Stimulated activated CD4-positive, alpha-beta T cell treated with anti-CD3 and anti-CD28 coated beads, Interleukin-15, amount 100 ng/mL, for 1 hour (primary cell): ENCODE results near the gene CRYBG1.

Experiments
- DNase-seq, 2 donors: peaks; one replicate each; pipeline ENCODE4 v3.0.0-alpha.2; 2020; ENCODE audit warnings: low read depth in 1 of 2, low spot score in 1 of 2

The CRYBG1 gene

GRCh38 chr6:106458021-106458986 lies 97.8 kb downstream of the CRYBG1 start:
- DNase-seq: no peak

DNA sequence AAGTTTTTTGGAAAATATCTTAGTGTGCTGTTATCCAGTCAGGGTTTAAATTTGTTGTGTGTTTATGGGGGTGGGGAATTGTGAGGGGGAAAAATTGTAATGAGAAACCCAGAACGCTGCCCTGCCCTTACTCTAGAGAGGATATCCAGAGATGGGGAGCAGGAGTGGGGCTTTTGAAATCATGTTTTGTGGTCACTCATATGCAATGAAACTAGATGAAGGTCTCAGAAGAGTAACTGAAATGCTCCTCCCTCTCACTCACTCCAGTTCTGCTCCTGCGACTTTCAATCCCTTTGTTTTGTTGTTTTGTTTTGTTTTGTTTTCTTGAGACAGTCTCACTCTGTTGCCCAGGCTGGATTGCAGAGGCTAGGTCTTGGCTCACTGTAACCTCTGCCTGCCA lies 100.0 kb downstream of the CRYBG1 start:
- no peak for DNase-seq

DNA sequence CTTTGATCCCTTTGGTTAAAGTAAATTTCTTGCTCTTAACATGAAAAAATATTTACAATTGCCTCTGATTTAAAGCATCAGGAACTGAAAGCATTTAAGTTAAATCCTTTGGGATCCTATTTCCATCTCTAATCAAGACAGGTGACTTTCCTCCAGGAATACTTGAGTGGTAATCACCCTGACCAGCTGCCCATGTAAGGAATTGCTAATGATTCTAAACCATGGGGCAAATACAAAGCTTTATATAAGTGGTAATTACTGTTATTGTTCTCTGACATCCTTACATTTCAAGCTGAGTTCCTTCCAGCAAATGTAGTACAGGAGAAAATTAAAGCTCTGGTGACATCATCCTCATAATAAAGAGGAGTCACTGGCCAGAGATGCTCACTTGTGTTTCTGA lies 100.6 kb downstream of the CRYBG1 start:
- DNase-seq: no peak

DNA sequence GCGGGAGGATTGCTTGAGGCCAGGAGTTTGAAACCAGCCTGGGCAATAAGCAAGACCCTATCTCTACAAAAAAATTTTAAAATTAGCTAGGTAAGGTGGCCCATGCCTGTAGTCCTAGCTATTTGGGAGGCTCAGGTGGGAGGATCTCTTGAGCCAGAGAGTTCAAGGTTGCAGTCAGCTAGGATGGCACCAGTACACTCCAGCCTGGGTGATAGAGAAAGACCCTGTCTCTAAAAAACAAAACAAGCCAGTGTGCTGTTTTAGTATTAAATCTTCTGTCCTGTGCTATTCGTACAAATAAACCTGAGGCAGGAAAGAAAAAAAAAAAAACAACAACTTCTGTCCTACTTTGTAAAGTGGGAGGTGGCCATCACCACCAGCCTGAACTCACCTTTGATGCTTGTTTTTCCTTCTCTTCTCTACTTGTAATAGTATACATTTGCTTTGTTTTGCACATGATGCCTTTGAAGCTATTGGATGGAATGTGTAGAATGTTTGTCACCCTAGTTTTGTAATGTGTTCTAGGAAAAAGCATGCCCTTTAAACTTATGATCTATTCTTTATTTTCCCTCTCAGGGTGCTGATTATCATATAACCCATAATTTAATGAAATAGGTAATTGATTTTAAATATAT lies 102.5 kb downstream of the CRYBG1 start:
- DNase-seq: no peak

GRCh38 chr6:106466211-106466610 lies 105.7 kb downstream of the CRYBG1 start:
- no peak for DNase-seq

DNA sequence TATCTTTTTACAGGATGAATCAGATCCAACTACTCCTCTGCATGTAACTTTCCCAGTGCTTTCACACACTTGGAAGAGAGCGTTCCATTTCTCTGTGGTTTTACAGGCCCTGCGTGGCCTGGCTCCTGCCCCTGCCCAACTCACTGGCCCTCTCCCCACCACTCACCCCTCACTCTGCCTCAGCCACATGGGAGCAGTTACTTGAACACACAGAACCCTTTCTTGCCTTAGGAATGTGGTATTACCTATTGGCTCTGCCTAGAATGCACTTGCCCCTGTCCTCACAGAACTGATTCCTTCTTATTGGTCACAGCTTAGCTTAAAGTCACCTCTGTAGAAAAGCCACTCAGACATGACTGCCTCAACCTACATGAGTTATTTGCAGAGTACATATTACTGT lies 108.4 kb downstream of the CRYBG1 start:
- DNase-seq: no peak

DNA sequence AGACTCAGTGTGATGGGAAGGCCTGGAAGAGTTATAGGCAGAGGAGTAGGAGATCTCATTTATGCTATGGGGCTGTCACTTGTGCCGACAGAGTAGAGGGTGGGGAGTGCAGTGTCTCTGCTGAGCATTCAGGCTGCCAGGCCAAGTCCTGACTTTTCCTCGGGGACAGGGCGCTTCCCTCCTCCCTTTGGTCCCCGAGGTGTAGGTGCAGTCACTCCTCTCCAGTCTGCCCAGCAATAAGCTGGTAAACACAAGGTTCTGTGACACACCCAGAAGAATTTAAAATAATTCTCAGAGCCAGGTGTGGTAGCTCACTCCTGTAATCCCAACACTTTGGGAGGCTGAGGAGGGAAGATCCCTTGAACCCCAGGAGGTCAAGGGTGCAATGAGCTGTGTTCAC lies 109.4 kb downstream of the CRYBG1 start:
- no peak for DNase-seq

DNA sequence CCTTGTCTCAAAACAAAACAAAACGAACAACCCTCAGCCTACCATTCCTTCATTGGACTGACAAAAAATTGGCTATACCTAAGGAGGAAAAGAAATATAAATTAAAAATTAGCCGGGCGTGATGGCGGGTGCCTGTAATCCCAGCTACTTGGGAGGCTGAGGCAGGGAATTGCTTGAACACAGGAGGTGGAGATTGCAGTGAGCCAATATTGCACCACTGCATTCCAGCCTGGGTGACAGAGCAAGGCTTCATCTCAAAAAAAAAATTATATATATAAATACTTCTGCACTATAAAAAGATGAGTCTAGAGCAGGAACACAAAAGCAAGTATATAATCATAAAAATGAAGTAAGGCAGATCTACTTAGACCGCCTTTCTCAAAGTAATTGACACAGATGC lies 109.8 kb downstream of the CRYBG1 start:
- DNase-seq: no peak

GRCh38 chr6:106470811-106471210 lies 110.3 kb downstream of the CRYBG1 start:
- no peak for DNase-seq

DNA sequence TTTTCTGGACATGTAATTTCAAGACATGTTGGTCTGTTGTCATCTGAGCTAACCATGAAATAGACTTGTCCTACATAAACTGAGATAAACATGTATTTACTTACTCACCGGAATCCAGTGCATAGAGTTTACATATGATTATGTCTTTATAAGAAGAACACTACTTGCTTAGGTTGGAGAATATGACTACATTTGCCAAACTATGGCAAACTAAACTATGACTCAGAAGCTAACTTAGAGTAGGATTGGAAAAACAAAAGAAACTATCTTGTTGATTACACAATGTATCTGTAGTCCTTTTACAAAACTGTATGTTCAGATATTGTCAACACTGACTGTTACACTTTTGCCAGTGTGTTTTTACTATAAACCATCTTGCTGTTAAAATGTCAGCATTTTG lies 113.3 kb downstream of the CRYBG1 start:
- no peak for DNase-seq

DNA sequence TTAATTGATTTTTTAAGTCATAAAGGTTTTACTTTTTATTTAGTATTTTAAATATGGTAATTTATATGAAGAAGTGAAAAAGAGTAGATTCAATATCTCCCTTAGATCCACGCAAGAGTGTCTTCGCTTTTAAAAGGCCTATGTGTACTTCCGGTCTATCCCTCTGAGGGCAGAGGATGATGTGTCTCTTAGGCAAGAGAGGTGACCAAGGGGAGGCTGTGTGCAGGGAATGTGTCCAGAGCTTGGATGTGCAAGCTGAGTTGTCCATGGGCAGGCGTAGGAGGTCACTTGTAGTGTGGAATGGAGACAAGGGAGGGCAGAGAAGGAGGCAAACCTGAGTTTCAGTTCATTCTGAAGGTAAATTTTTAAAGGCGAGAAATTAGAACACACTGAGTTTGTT lies 113.9 kb downstream of the CRYBG1 start:
- DNase-seq: no peak

DNA sequence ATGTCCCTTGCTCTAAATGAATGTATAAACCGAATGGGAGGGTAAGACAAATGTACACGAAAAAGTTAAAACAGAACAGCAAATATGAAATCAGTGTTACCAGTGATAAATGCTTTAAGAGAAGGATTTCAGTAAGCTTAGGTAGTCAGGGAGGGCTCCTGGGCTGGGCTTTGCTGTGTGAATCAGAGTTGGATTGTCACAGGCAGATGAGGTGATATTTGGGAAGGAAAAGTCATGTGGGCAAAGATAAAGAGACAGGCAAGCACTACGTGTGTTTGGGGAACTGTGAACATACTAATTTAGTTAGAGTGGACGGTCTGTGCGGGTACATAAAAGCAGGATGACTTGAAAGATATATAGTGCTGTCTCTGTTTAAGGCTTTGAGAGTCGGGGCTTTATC lies 114.8 kb downstream of the CRYBG1 start:
- no peak for DNase-seq

- no peak for DNase-seq
Measured at GRCh38 chr6:106476331-106477105, 116.0 kb downstream of the CRYBG1 start.

GRCh38 chr6:106477146-106477545 lies 116.6 kb downstream of the CRYBG1 start:
- no peak for DNase-seq

- no peak for DNase-seq
Measured at GRCh38 chr6:106477790-106478189, 117.3 kb downstream of the CRYBG1 start.

DNA sequence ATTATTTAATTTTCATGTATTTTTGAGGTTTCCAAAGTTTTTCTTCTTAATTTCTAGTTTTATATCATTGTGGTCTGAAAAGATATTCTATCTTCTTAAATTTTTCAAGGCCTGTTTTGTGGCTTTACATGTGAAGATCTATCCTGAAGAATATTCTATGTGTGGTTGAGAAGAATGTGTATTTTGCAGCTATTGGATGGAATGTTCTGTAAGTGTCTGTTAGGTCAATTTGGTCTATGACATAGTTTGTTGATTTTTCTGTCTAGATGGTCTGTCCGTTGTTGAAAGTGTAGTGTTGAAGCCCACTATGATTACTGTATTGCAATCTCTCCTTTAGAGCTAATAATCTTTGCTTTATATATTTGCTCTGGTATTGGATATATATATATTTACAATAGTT lies 125.7 kb downstream of the CRYBG1 start:
- DNase-seq: no peak

DNA sequence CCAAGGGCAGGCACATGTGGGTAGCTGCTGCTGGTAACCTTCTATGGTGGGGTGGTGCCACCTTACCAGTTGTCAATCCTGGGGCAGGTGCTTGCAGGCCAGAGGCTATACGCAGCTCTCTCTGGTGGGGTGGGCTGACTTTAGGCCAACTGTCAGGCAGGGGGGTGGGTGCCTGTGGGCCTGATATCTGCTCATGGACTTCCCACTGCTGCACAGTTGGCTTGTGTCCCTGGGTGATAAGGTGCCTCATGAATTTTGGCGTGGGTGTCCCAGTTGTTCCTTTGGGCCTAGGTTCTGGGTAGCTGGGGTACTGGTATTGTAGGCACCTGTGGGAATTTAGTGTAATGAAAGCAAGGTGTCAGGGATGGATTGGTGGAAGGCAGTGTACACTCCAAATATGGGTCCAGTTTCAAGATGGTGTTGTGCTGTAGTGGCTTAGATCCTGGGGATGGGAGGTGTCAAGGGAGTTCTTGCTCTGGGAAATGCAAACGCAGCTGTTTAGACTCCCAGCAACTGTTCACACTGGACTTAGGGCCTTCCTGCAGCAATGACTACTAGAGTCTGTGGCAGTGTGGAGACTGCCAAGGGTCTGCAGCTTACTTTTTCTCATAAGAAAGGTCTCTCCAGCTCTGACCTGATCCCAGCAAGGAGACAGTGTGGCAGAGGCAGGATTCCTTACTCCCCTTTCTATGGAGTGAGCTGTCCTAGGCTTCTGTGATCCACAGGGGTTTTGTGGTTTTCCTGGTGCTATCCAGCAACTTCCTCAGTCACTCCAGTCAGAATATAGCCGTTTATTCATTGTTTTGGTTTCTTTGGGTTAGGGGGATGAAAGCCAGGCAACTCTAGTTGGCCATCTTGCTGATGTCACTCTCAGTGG lies 128.2 kb downstream of the CRYBG1 start:
- DNase-seq: no peak

GRCh38 chr6:106490030-106490429 lies 129.5 kb downstream of the CRYBG1 start:
- no peak for DNase-seq

DNA sequence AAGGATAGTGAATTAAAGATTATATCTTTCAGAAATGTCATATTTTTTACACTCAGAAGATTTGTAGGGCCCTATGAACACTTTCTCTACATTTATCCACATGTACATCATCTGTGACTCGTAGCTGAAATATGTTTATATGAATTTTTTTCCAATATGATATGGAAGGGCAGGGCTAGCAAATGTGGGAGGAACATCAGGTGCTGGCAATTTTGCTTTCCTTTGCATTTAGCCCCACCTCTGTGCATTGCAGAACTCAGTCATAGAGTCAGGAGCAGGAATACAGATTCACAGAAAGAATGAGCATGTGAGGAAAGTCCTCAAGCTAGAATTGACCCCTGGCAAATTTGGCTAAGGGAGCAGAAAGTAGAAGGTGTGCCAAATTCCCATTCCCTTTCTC lies 129.9 kb downstream of the CRYBG1 start:
- no peak for DNase-seq

- DNase-seq: no peak
Measured at GRCh38 chr6:106490974-106491373, 130.5 kb downstream of the CRYBG1 start.

DNA sequence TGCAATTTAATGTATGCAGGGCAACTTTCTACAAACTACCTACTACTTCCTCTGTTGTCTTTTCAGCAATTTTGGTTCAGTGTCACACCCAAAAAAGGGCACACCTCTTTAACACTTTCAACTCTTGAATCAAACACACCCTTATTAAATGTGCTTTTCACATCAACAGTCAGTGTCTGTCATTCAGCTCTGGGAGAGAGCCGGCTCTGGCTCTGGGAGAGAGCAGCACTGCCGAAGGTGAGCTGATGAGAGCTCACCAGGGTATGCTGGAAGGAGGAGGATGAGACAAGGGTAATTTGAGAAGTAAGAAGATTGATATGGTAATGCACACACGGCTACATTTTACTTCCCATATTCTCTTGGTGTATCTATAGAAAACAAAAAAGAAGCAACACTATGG lies 134.5 kb downstream of the CRYBG1 start:
- no peak for DNase-seq
